Upper lobe of right lung (tissue), 1 donor: ENCODE results near the gene ZNF507. TPM values are rescaled to one million over a fixed set of nuclear protein-coding genes. Genes with fewer than 3 reads are reported as not detected.

Source experiments
- ATAC-seq: fragments of 200-7000 bp; cut with Tn5 transposase; one replicate; pipeline ENCODE4 v1.9.1; 2020; ENCODE audit warnings: mild to moderate bottlenecking, moderate library complexity
- DNase-seq: peaks from one replicate; pipeline ENCODE4 v3.0.0-alpha.2; 2020
- H3K27ac ChIP-seq: fragments of 200-600 bp; one replicate; pipeline ENCODE4 v1.8.0; 2022
- H3K27me3 ChIP-seq: fragments of 200-600 bp; one replicate; pipeline ENCODE4 v1.8.0; 2022; ENCODE audit warnings: mild to moderate bottlenecking
- H3K36me3 ChIP-seq: fragments of 200-600 bp; one replicate; pipeline ENCODE4 v1.8.0; 2022
- H3K4me1 ChIP-seq: fragments of 200-600 bp; one replicate; pipeline ENCODE4 v1.8.0; 2022
- H3K4me3 ChIP-seq: fragments of 200-600 bp; one replicate; pipeline ENCODE4 v1.8.0; 2022; ENCODE audit warnings: mild to moderate bottlenecking
- H3K9me3 ChIP-seq: fragments of 200-600 bp; one replicate; pipeline ENCODE4 v1.8.0; 2022
- CTCF ChIP-seq: fragments of 200-600 bp; IDR thresholded peaks from one replicate; pipeline ENCODE4 v1.8.0; 2022; ENCODE audit warnings: antibody characterized with exemption
- intact Hi-C: fragments of 100-400 bp; cut with DNase I; formaldehyde crosslinking; loops from one replicate; pipeline ENCODE4 v1.11.0; 2022
- total RNA-seq: library from RNA; stranded (reverse); fragmentation: NEBNext Ultra II Directional; extraction: Animal tissue kit (Norgen Biotek cat#: 25700); gene quantifications from one replicate; pipeline ENCODE4 v1.2.1, GENCODE V29; 2021
- donor health status: DM: no; HTN: yes; CAD: no; lungs with severe emphysema.

Gene ZNF507
- total RNA-seq, 1 donor from 2014 or later = 22.3 TPM

GRCh38 chr19:32388393-32388855, 43.0 kb downstream of the ZNF507 start:
- no peak for TF ChIP-seq CTCF
- no peak for ATAC-seq
- Histone ChIP-seq H3K4me3 (no peak overlapping the region), H3K9me3 (no peaks in the 10 kb centered on the region), H3K4me1 (no peaks in the 10 kb centered on the region), H3K36me3 (peaks cover 11% of the 10 kb centered on the region), H3K27ac (no peak overlapping the region), H3K27me3 (no peaks in the 10 kb centered on the region)
- intact Hi-C loops = no loop called here
- DNase-seq = no peak

GRCh38 chr19:32392901-32393300, 47.5 kb downstream of the ZNF507 start:
- no peak for TF ChIP-seq CTCF
- Histone ChIP-seq H3K36me3 (no peaks in the 10 kb centered on the region), H3K4me1 (no peaks in the 10 kb centered on the region), H3K27ac (no peak overlapping the region), H3K9me3 (no peaks in the 10 kb centered on the region), H3K4me3 (no peak overlapping the region), H3K27me3 (no peaks in the 10 kb centered on the region)
- intact Hi-C loops = no loop called here
- DNase-seq (no peak), ATAC-seq (no peak)

- no peak overlapping the region for H3K27ac ChIP-seq
- ATAC-seq (no peak), DNase-seq (no peak)
- no peak for TF ChIP-seq CTCF
- H3K27me3 ChIP-seq = no peaks in the 10 kb centered on the region
- no peaks in the 10 kb centered on the region for H3K36me3 ChIP-seq
- no peaks in the 10 kb centered on the region for H3K9me3 ChIP-seq
- intact Hi-C loops = no loop called here
- no peak overlapping the region for H3K4me3 ChIP-seq
- H3K4me1 ChIP-seq = no peaks in the 10 kb centered on the region
Measured at GRCh38 chr19:32396046-32396652, 50.7 kb downstream of the ZNF507 start.

GRCh38 chr19:32397671-32398101, 52.3 kb downstream of the ZNF507 start:
- no peak for ATAC-seq
- Histone ChIP-seq H3K27me3 (no peaks in the 10 kb centered on the region), H3K4me3 (no peak overlapping the region), H3K36me3 (no peaks in the 10 kb centered on the region), H3K4me1 (no peaks in the 10 kb centered on the region), H3K27ac (no peak overlapping the region), H3K9me3 (no peaks in the 10 kb centered on the region)
- DNase-seq = no peak
- intact Hi-C loops = no loop called here
- no peak for TF ChIP-seq CTCF

- Histone ChIP-seq H3K36me3 (no peaks in the 10 kb centered on the region), H3K27ac (no peak overlapping the region), H3K9me3 (no peaks in the 10 kb centered on the region), H3K4me1 (peaks cover 9% of the 10 kb centered on the region), H3K27me3 (no peaks in the 10 kb centered on the region), H3K4me3 (no peak overlapping the region)
- intact Hi-C loops = no loop called here
- TF ChIP-seq CTCF = no peak
- DNase-seq (no peak), ATAC-seq (no peak)
Measured at GRCh38 chr19:32401992-32402391, 56.6 kb downstream of the ZNF507 start.
